GM12865 (cell line): ENCODE measurements around the gene LIN7A.
A peak's percentile ranks its signal among the peaks of the same experiment; 100 is the strongest.

ENCODE experiments used
- DNase-seq: peaks from one replicate; pipeline ENCODE4 v3.0.0; 2010; ENCODE audit warnings: low read depth
- H3K4me3 ChIP-seq: 2 replicates; pipeline ENCODE4 v1.5.1; 2011; ENCODE audit warnings: mild to moderate bottlenecking, low read depth, low read length, control low read depth
- TF ChIP-seq, protein P1 (sequence below): IDR thresholded peaks from 2 replicates; pipeline ENCODE4 v1.5.1; 2011; ENCODE audit warnings: low read length, control low read depth, low read depth, inconsistent platforms; ENCODE audit not compliant: insufficient read depth; ENCODE audit errors: missing control alignments

LIN7A gene

DNA sequence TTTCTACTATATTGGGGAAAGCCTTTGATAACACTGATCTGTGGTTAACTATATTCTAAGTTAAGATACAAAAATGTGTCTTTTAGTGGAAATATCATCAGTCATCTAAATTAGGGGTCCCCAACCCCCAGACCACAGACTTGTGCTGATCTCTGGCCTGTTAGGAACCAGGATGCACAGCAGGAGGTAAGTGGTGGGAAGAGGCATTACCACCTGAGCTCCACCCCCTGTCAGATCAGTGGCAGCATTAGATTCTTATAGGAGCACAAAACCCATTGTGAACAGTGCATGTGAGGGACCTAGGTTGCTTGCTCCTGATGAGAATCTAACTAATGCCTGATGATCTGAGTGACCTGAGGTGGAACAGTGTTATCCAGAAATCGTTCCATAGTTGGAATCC is 28.3 kb upstream of the LIN7A start:
- no peak for DNase-seq
- TF ChIP-seq, protein P1, sequence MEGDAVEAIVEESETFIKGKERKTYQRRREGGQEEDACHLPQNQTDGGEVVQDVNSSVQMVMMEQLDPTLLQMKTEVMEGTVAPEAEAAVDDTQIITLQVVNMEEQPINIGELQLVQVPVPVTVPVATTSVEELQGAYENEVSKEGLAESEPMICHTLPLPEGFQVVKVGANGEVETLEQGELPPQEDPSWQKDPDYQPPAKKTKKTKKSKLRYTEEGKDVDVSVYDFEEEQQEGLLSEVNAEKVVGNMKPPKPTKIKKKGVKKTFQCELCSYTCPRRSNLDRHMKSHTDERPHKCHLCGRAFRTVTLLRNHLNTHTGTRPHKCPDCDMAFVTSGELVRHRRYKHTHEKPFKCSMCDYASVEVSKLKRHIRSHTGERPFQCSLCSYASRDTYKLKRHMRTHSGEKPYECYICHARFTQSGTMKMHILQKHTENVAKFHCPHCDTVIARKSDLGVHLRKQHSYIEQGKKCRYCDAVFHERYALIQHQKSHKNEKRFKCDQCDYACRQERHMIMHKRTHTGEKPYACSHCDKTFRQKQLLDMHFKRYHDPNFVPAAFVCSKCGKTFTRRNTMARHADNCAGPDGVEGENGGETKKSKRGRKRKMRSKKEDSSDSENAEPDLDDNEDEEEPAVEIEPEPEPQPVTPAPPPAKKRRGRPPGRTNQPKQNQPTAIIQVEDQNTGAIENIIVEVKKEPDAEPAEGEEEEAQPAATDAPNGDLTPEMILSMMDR: no peak
- H3K4me3 ChIP-seq: no peak overlapping the region

DNA sequence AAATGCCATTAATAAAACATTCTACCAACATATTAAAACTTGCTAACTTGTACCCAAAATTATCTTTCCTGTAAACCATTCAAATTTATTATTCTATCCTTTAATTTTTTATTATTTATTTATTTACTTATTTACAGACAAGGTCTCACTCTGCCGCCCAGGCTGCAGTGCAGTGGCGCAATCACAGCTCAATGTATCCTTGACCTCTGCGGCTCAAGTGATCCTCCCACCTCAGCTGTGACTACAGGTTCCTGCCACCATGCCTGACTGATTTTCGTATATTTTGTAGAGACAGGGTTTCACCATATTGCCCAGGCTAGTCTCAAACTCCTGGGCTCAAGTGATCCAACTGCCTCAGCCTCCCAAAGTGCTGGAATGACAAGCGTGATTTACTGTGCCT is 20.4 kb upstream of the LIN7A start:
- no peak for DNase-seq
- H3K4me3 ChIP-seq: no peak overlapping the region
- TF ChIP-seq, protein P1: no peak

DNA sequence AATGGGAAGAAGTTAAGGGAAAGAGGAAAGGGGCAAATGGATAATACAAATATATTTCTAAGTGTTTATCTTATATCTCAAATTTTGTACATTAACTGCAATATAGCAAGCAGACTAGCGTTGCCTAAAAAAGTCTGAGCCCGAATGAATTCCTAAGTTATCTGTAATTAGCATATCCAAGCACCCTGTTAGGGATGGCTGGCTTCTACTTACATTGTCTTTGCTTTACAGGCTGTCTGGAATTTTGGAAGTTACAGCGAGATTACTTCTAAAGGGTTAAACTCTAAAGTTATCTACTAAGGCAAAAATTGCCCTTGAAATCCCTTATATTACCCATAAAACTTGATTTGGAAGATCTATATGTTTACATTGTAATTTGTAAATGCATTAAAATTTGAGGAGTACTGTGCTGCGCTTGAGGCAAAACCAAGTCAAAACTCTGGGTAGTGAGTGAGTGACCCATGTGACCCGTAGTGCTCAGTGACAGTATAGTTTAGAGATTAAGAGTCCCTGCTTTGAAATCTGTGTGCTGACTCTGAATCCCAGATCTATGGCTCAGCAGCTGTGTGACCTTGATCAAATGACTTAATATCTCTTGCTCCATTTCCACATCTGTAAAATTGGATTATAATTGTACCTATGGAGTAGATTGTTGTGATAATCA is 17.3 kb upstream of the LIN7A start:
- no peak for DNase-seq

DNA sequence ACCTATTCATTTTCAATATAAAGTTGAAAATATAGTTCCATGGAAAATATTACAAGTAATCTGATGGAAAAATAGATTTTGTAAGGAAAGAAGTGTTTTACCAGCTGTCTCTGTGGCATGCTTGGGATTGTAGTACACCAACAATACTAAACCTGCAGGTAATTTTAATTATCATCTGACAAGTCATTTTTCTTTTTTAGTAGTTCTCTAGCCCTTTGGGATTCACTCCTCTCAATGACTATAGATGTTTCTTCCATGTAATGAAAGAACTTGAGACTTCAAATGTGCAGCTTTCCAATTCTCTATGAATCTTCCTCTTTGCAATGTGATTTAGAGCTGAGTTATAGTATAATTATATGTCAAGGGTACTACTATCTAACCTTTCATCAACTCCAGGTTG is 14.7 kb upstream of the LIN7A start:
- DNase-seq: no peak
- TF ChIP-seq, protein P1: no peak
- no peak overlapping the region for H3K4me3 ChIP-seq

More for the DNA sequence above, 17.3 kb upstream of the LIN7A start:
- H3K4me3 ChIP-seq: no peak overlapping the region
- TF ChIP-seq, protein P1: no peak

DNA sequence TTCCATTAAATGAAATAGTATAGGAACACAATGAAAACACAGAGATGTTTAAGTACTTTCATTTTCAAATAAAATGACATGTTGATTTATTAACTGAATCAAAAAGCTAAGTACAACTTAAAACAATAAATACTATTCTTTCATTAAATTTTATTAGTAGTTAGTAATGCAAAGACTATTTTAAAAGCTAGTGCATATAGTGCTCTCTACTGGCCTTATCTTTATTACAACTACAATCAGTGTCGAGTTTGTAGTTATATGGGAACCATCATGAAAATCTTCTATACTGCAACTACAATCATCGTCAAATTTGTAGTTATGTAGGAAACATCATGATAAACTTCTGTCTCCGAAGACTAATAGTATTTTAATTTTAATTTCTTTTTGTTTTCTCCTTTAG is 8.9 kb upstream of the LIN7A start:
- H3K4me3 ChIP-seq: no peak overlapping the region
- no peak for DNase-seq
- TF ChIP-seq, protein P1: peak; percentile 1

DNA sequence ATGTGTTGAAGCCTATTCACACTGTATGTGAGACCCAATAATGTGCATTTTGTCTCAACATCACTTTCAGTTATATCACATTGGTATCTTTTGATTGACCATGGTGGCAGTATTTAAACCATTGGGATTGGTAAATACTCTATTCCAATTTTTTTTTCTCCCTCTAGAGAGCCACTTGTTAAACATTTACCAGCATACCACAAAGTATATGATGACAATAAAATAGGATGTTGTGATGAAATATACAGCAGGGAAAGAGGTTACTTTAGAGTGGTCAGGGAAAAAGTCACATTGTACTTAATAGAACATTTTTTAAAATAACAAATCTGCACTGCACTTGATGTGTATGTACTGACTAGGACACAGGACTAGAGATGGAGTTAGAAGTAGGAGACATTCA is 5.6 kb upstream of the LIN7A start:
- no peak for DNase-seq
- no peak overlapping the region for H3K4me3 ChIP-seq
- TF ChIP-seq, protein P1: no peak

DNA sequence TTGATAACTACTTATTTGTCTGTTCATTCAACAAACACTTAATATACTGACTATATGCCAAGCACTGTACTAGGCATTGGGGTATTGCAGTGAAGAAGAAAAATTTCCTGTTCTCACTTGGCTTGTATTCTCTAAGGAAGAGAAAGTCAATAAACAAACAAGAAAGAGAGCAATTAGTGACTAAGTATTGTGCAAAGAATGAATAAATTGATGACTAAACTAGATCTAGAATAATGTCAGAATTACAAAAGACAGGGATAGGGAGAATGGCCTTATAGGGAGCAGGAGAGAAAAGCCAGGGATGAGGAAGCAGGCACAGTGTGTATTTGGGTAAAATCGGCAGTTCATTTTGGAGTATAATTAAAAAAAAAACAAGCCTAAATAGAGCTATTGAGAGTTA is 4.2 kb upstream of the LIN7A start:
- no peak for DNase-seq
- no peak overlapping the region for H3K4me3 ChIP-seq
- TF ChIP-seq, protein P1: no peak
